Naive thymus-derived CD8-positive, alpha-beta T cell (primary cell): ENCODE measurements around the gene ZNF185. TPM values are rescaled to one million over a fixed set of nuclear protein-coding genes. Genes with fewer than 3 reads are reported as not detected.

Experiments
- ATAC-seq, 2 donors: fragments of 150-1000 bp; cut with Tn5 transposase in 1 of 2; sonication (Bioruptor Pico), chemical (Tn5 transposase) in 1 of 2; 1 replicate in 1 of 2; 2 replicates in 1 of 2; pipeline ENCODE4 v1.10.0; 2021; ENCODE audit warnings: mild to moderate bottlenecking in 2 of 2, moderate library complexity in 2 of 2
- POLR2A ChIA-PET: fragments of 350-600 bp; sonication (Branson Sonifier 250); formaldehyde crosslinking; loops from one replicate; lab custom pipeline; 2021; ENCODE audit warnings: antibody characterized with exemption; lab: Charles Lee
- DNase-seq, 10 donors: peaks; one replicate each; pipeline versions ENCODE4 v3.0.0 to v3.0.0-alpha.2; 2020 to 2022
- H3K27ac Mint-ChIP-seq, 10 donors: one replicate each; pipeline ENCODE4 v1.8.0; 2020 to 2022; ENCODE audit warnings: mild to moderate bottlenecking in 10 of 10, mixed read lengths in 10 of 10, moderate library complexity in 4 of 10, inconsistent platforms in 1 of 10
- H3K27me3 Mint-ChIP-seq, 5 donors: one replicate each; pipeline ENCODE4 v1.8.0; 2021 to 2022; ENCODE audit warnings: mixed read lengths in 5 of 5
- H3K36me3 Mint-ChIP-seq, 3 donors: one replicate each; pipeline ENCODE4 v1.8.0; 2020 to 2022; ENCODE audit warnings: mixed read lengths in 3 of 3, mild to moderate bottlenecking in 2 of 3, inconsistent platforms in 1 of 3
- H3K4me1 Mint-ChIP-seq, 4 donors: one replicate each; pipeline ENCODE4 v1.8.0; 2021 to 2022; ENCODE audit warnings: mixed read lengths in 4 of 4
- H3K4me3 Mint-ChIP-seq, 10 donors: one replicate each; pipeline ENCODE4 v1.8.0; 2020 to 2022; ENCODE audit warnings: mild to moderate bottlenecking in 10 of 10, mixed read lengths in 10 of 10, moderate library complexity in 6 of 10, inconsistent platforms in 1 of 10
- H3K9me3 Mint-ChIP-seq, 9 donors: one replicate each; pipeline ENCODE4 v1.8.0; 2020 to 2022; ENCODE audit warnings: mixed read lengths in 9 of 9, mild to moderate bottlenecking in 3 of 9, inconsistent platforms in 1 of 9, moderate library complexity in 1 of 9
- polyA plus RNA-seq, 3 donors: library from polyadenylated mRNA; unstranded; fragments of 300-500 nt; fragmentation: Illumina TruSeq; gene quantifications; one replicate each; pipeline ENCODE4 v1.2.3, GENCODE V29; 2021
- total RNA-seq, 8 experiments: library from RNA in 2 of 8; stranded (reverse) in 2 of 8; gene quantifications; one replicate each; pipeline ENCODE4 v1.2.3 and lab custom pipeline; 2021 to 2026

Gene ZNF185
- total and polyA plus RNA-seq, 5 experiments from 2014 or later = 1.8 to 2.8 (median 2.6) TPM

- ATAC-seq = no peak
- POLR2A ChIA-PET = no interaction called here
- H3K4me3 Mint-ChIP-seq = no peak overlapping the region
- peaks cover 0 to 2% (median 0%) of the 10 kb centered on the region in 4 donors for H3K4me1 Mint-ChIP-seq
- no peak overlapping the region for H3K27ac Mint-ChIP-seq
- H3K9me3 Mint-ChIP-seq = peaks cover 0 to under 1% (median 0%) of the 10 kb centered on the region in 9 donors
- H3K27me3 Mint-ChIP-seq = peaks cover 0 to under 1% (median 0%) of the 10 kb centered on the region in 5 donors
- no peaks in the 10 kb centered on the region for H3K36me3 Mint-ChIP-seq
- DNase-seq = peak in 1 of 10 donors; percentile 11
These were observed 14.2 kb downstream of the ZNF185 start for GRCh38 chrX:152912106-152912505.

- Mint-ChIP-seq H3K4me1 (no peaks in the 10 kb centered on the region), H3K9me3 (no peaks in the 10 kb centered on the region), H3K27ac (no peak overlapping the region), H3K4me3 (no peak overlapping the region), H3K27me3 (no peaks in the 10 kb centered on the region), H3K36me3 (no peaks in the 10 kb centered on the region)
- ATAC-seq (no peak), DNase-seq (no peak)
- POLR2A ChIA-PET = no interaction called here
These were observed 14.8 kb downstream of the ZNF185 start for GRCh38 chrX:152912641-152913040.

GRCh38 chrX:152913346-152913745 lies 15.5 kb downstream of the ZNF185 start:
- H3K9me3 Mint-ChIP-seq = no peaks in the 10 kb centered on the region
- DNase-seq (no peak), ATAC-seq (no peak)
- no peaks in the 10 kb centered on the region for H3K27me3 Mint-ChIP-seq
- no peaks in the 10 kb centered on the region for H3K36me3 Mint-ChIP-seq
- POLR2A ChIA-PET = no interaction called here
- H3K4me1 Mint-ChIP-seq = no peaks in the 10 kb centered on the region
- no peak overlapping the region for H3K27ac Mint-ChIP-seq
- H3K4me3 Mint-ChIP-seq = no peak overlapping the region

- H3K27ac Mint-ChIP-seq = no peak overlapping the region
- no peaks in the 10 kb centered on the region for H3K36me3 Mint-ChIP-seq
- H3K4me3 Mint-ChIP-seq = no peak overlapping the region
- ATAC-seq (no peak), DNase-seq (no peak)
- POLR2A ChIA-PET = no interaction called here
- no peaks in the 10 kb centered on the region for H3K9me3 Mint-ChIP-seq
- no peaks in the 10 kb centered on the region for H3K4me1 Mint-ChIP-seq
- no peaks in the 10 kb centered on the region for H3K27me3 Mint-ChIP-seq
These were observed 16.0 kb downstream of the ZNF185 start for GRCh38 chrX:152913910-152914309.

- Mint-ChIP-seq H3K9me3 (no peaks in the 10 kb centered on the region), H3K27ac (no peak overlapping the region), H3K27me3 (no peaks in the 10 kb centered on the region), H3K36me3 (no peaks in the 10 kb centered on the region), H3K4me3 (no peak overlapping the region), H3K4me1 (no peaks in the 10 kb centered on the region)
- ATAC-seq (peak; percentile 39 to 64), DNase-seq (peak in 2 of 10 donors; percentile 13 to 16)
- POLR2A ChIA-PET = no interaction called here
These were observed 17.8 kb downstream of the ZNF185 start for GRCh38 chrX:152915541-152916241.

GRCh38 chrX:152917656-152918579 lies 20.1 kb downstream of the ZNF185 start:
- POLR2A ChIA-PET = no interaction called here
- Mint-ChIP-seq H3K36me3 (no peaks in the 10 kb centered on the region), H3K27me3 (no peaks in the 10 kb centered on the region), H3K4me1 (peaks cover 3 to 16% (median 13%) of the 10 kb centered on the region in 4 donors), H3K4me3 (no peak overlapping the region), H3K9me3 (no peaks in the 10 kb centered on the region), H3K27ac (no peak overlapping the region)
- DNase-seq (no peak), ATAC-seq (no peak)

- Mint-ChIP-seq H3K4me1 (peaks cover 9 to 23% (median 20%) of the 10 kb centered on the region in 4 donors), H3K27ac (peak overlapping the region in 3 of 10 donors; percentile 14 to 84 (median 69)), H3K36me3 (no peaks in the 10 kb centered on the region), H3K27me3 (no peaks in the 10 kb centered on the region), H3K9me3 (no peaks in the 10 kb centered on the region), H3K4me3 (no peak overlapping the region)
- ATAC-seq = no peak
- DNase-seq = peak in 1 of 10 donors; percentile 4
- POLR2A ChIA-PET = interaction anchor here (0.6 kb wide), 1 partner anchor 10 kb away, joined by 3 read pairs; no protein-coding TSS in a partner anchor
These were observed 20.8 kb downstream of the ZNF185 start for GRCh38 chrX:152918707-152919106.

- H3K27me3 Mint-ChIP-seq = no peaks in the 10 kb centered on the region
- H3K4me1 Mint-ChIP-seq = peaks cover 14 to 32% (median 25%) of the 10 kb centered on the region in 4 donors
- ATAC-seq = peak; percentile 59 to 70
- POLR2A ChIA-PET = no interaction called here
- no peaks in the 10 kb centered on the region for H3K36me3 Mint-ChIP-seq
- no peaks in the 10 kb centered on the region for H3K9me3 Mint-ChIP-seq
- H3K27ac Mint-ChIP-seq = peak overlapping the region in 4 of 10 donors; percentile 18 to 53 (median 30)
- peak overlapping the region in 5 of 10 donors; percentile 13 to 49 (median 34) for H3K4me3 Mint-ChIP-seq
- DNase-seq = peak in 2 of 10 donors; percentile 22 to 24
These were observed 25.7 kb downstream of the ZNF185 start for GRCh38 chrX:152923599-152923998.

- DNase-seq (no peak), ATAC-seq (no peak)
- H3K27me3 Mint-ChIP-seq = peaks cover 0 to 3% (median 0%) of the 10 kb centered on the region in 5 donors
- peaks cover 14 to 32% (median 25%) of the 10 kb centered on the region in 4 donors for H3K4me1 Mint-ChIP-seq
- H3K36me3 Mint-ChIP-seq = no peaks in the 10 kb centered on the region
- H3K4me3 Mint-ChIP-seq = no peak overlapping the region
- POLR2A ChIA-PET = no interaction called here
- H3K9me3 Mint-ChIP-seq = no peaks in the 10 kb centered on the region
- no peak overlapping the region for H3K27ac Mint-ChIP-seq
These were observed 28.0 kb downstream of the ZNF185 start for GRCh38 chrX:152925835-152926234.

- H3K27me3 Mint-ChIP-seq = peaks cover 0 to 3% (median 0%) of the 10 kb centered on the region in 5 donors
- DNase-seq = peak in 7 of 10 donors; percentile 17 to 47 (median 28)
These were observed 28.4 kb downstream of the ZNF185 start for GRCh38 chrX:152926279-152926678.

GRCh38 chrX:152926923-152927322 lies 29.1 kb downstream of the ZNF185 start:
- H3K27ac Mint-ChIP-seq = peak overlapping the region in 1 of 10 donors; percentile 43
- no peak overlapping the region for H3K4me3 Mint-ChIP-seq
- H3K4me1 Mint-ChIP-seq = peaks cover 13 to 22% (median 15%) of the 10 kb centered on the region in 4 donors
- H3K36me3 Mint-ChIP-seq = no peaks in the 10 kb centered on the region
- DNase-seq = no peak
- H3K9me3 Mint-ChIP-seq = no peaks in the 10 kb centered on the region
- ATAC-seq = no peak
- peaks cover 0 to 3% (median 0%) of the 10 kb centered on the region in 5 donors for H3K27me3 Mint-ChIP-seq
- POLR2A ChIA-PET = no interaction called here

More at GRCh38 chrX:152926279-152926678, 28.4 kb downstream of the ZNF185 start:
- no peak overlapping the region for H3K4me3 Mint-ChIP-seq
- ATAC-seq = peak; percentile 79 to 84
- POLR2A ChIA-PET = no interaction called here
- H3K36me3 Mint-ChIP-seq = no peaks in the 10 kb centered on the region
- peaks cover 14 to 28% (median 21%) of the 10 kb centered on the region in 4 donors for H3K4me1 Mint-ChIP-seq
- H3K27ac Mint-ChIP-seq = no peak overlapping the region
- no peaks in the 10 kb centered on the region for H3K9me3 Mint-ChIP-seq

GRCh38 chrX:152927858-152928760 lies 30.2 kb downstream of the ZNF185 start:
- DNase-seq = no peak
- no peak for ATAC-seq
- Mint-ChIP-seq H3K27ac (no peak overlapping the region), H3K36me3 (no peaks in the 10 kb centered on the region), H3K4me3 (no peak overlapping the region), H3K9me3 (no peaks in the 10 kb centered on the region), H3K4me1 (peaks cover 10 to 15% (median 12%) of the 10 kb centered on the region in 4 donors), H3K27me3 (peaks cover 0 to 3% (median 0%) of the 10 kb centered on the region in 5 donors)
- POLR2A ChIA-PET = interaction anchor here (0.6 kb wide), 1 partner anchor 9 kb away, joined by 3 read pairs; no protein-coding TSS in a partner anchor
